NCI-H2081 (cell line): ENCODE results near the gene CEACAM4.
"Not testable (repeated sequence)": the region's sequence is repeated elsewhere in the genome, so short reads cannot be mapped to it uniquely, and the experiment has no call there.

Experiments used
- DNase-seq, 2 experiments: peaks; one replicate each; lab custom pipeline; 2025; lab: John Stamatoyannopoulos, UW

Gene CEACAM4

DNA sequence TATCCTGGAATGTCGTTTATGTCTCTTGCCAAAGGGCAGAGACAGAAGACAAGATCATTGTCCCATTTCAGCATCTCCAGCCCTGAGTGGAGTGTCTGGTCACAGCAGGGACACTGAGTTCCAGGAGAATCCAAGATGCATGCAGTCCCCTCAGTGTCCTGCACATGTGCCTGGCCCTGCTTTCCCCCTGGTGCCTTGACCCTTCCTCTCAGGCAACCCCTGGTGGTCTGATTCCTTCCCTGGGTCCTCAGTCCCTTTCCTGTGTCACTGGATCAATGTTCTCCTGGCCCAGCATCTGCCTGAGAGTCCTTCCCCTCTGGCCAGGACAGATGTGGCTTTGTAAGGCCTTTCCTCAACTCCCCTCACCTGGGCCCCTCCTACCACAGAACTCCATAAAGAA lies 41.9 kb downstream of the CEACAM4 start:
- DNase-seq, result no peak

GRCh38 chr19:41584260-41584810 lies 42.5 kb downstream of the CEACAM4 start:
- no peak for DNase-seq

GRCh38 chr19:41582577-41583182 lies 44.2 kb downstream of the CEACAM4 start:
- DNase-seq, result not testable (repeated sequence)

DNA sequence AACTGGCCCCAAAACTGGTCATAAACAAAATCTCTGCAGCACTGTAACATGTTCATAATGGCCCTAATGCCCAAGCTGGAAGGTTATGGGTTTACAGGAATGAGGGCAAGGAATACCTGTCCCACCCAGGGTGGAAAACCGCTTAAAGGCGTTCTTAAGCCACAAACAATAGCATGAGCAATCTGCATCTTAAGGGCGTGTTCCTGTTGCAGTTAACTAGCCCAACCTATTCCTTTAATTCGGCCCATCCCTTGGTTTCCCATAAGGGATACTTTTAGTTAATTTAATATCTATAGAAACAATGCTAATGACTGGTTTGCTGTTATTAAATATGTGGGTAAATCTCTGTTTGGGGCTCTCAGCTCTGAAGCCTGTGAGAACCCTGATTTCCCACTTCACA lies 45.8 kb downstream of the CEACAM4 start:
- not testable (repeated sequence) for DNase-seq

GRCh38 chr19:41578886-41579285 lies 48.0 kb downstream of the CEACAM4 start:
- DNase-seq, result no peak

DNA sequence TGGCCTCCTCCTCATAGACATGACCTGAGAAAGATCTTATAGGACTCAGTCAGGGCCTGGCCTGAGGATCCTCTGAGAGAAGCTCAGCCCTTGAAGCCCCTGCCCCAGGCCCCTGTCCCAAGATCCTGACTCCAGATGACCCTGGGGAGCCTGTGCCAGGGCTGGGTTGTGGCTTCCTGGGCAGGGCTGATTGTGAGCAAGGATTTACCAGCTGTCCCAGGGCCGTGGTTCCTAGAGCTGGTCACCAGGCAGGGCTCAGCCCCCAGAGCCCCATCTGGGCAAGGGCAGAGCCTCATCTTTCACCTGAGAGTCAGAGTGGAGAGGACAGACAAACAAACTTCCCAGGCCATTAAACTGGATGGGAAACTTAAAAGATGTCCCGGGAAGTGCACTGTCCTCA lies 49.0 kb downstream of the CEACAM4 start:
- DNase-seq, result no peak

DNA sequence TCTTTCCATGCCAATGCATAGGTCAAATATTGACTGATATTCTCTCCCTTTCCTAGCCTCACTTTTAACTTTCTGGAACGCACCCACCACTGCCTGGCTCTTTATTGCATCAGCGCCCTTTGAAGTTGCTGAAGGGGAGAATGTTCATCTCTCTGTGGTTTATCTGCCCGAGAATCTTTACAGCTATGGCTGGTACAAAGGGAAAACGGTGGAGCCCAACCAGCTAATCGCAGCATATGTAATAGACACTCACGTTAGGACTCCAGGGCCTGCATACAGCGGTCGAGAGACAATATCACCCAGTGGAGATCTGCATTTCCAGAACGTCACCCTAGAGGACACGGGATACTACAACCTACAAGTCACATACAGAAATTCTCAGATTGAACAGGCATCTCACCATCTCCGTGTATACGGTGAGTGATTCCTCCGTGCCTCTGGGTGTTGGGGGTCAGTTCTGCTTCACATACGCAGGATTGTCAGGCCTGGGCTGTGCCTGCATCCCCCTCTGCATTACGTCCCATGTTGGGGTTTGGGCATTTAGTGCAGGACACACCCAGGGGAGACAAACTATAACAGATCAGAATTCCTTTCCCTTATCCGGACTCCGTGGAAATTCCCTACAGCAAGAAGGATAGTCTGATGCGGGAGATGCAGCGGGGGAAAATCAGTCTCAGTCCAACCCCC lies 49.6 kb downstream of the CEACAM4 start:
- DNase-seq, result no peak

- DNase-seq, result no peak
Observed at GRCh38 chr19:41575998-41576397, 50.9 kb downstream of the CEACAM4 start, which contains the start of gene CEACAM21. Gene CEACAM21, plus strand, starts transcription at chr19:41576166. Its CDS starts 109 bp downstream, at chr19:41576275.

DNA sequence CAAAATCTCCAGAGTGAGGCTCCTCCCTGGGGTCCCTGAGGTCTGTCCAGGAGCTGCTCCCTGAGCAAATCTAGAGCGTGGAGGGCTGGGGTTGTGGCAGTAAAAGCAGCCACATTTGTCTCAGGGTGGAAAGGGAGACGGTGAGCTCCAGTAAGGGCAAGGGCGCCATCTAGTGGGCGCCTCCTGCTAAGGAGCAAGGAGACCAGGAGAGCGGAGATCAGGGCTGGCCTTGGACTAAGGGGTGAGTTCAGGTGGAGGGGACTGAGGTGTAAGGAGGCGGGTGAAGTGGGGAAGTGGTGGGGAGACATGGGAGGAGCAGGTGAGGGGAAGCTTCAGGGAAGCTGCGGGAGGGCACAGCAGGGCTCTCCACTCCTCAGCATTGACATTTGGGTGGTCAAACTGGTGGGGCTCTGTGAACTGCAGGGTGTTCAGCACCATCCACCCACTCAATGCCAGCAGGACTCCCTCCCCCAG lies 56.2 kb downstream of the CEACAM4 start:
- peak; percentile 63 to 72 for DNase-seq

GRCh38 chr19:41570179-41570578 lies 56.7 kb downstream of the CEACAM4 start:
- no peak for DNase-seq

DNA sequence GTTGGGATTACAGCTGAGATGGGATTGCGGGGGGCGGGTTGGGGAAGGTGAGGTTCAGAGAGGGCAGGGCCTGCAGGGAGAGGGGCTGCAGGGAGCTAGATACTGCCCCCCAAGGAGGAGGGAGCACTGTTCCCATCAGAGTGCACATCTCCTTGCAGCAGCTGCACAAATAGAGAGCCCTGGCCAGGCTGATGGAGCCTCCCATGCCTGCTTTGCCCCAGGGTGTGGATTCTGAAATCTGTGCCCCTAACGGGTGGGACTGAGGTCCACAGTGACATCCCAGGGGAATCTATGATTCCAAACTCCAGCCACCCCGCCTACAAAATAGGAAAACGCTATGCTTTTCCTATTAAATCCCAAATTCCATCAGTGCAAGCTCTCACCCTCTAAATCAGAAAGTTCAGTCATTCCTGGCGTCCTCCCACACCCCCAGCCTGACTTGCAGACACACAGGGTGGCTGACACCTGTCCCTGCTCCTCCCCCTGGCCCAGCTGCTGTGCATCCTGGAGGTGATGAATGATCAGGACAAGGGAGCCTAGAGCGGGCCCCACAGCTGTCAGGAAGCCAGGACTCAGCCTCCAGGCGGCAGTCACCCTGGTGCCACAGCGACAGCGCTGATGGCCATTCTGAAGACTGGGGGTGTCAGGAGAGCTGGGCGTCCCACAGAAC lies 57.3 kb downstream of the CEACAM4 start:
- peak in 1 of 2 experiments; percentile 11 for DNase-seq
